PC-3 (cell line): ENCODE data around the gene PPP1R15A. TPM values are rescaled to one million over a fixed set of nuclear protein-coding genes. Genes with fewer than 3 reads are reported as not detected.
"Not testable (repeated sequence)": the region's sequence is repeated elsewhere in the genome, so short reads cannot be mapped to it uniquely, and the experiment has no call there.

Experiments used
- ATAC-seq: fragments of 200-7000 bp; cut with Tn5 transposase; 2 replicates; pipeline ENCODE4 v1.9.1; 2020; ENCODE audit warnings: mild to moderate bottlenecking, moderate library complexity
- BruUV-seq: library from RNA; stranded (reverse); fragments of 400-500 nt; replicated peaks from 2 replicates; lab custom pipeline; 2021; lab: Mats Ljungman, UMichigan
- CTCF ChIA-PET: fragments of 300-600 bp; sonication (Branson Sonifier 250); formaldehyde crosslinking; loops from one replicate; lab custom pipeline; 2022; ENCODE audit warnings: antibody characterized with exemption; lab: Charles Lee
- POLR2A ChIA-PET: fragments of 300-600 bp; sonication (Branson Sonifier 250); formaldehyde crosslinking; loops from one replicate; lab custom pipeline; 2022; ENCODE audit warnings: antibody characterized with exemption; ENCODE audit not compliant: unreplicated experiment; lab: Charles Lee
- DNase-seq: peaks from one replicate; pipeline ENCODE4 v3.0.0-alpha.2; 2015
- H2AFZ ChIP-seq: fragments of 300-600 bp; sonication (generic); 2 replicates; pipeline ENCODE4 v1.6.0; 2016; ENCODE audit warnings: antibody characterized with exemption, low read length
- H3F3A ChIP-seq: fragments of 300-600 bp; sonication (generic); one replicate; pipeline ENCODE4 v1.6.0; 2017; ENCODE audit warnings: antibody characterized with exemption, low read length, control low read depth, mild to moderate bottlenecking; ENCODE audit not compliant: unreplicated experiment
- H3K27ac ChIP-seq: fragments of 300-600 bp; sonication (generic); 2 replicates; pipeline ENCODE4 v1.5.1; 2016; ENCODE audit warnings: mild to moderate bottlenecking, low read length
- H3K27me3 ChIP-seq: fragments of 300-600 bp; sonication (generic); 2 replicates; pipeline ENCODE4 v1.6.1; 2016; ENCODE audit warnings: low read length, mixed read lengths
- H3K36me3 ChIP-seq: fragments of 300-600 bp; sonication (generic); 2 replicates; pipeline ENCODE4 v1.6.1; 2016; ENCODE audit warnings: low read depth, mixed run types, low read length, mixed read lengths
- H3K4me1 ChIP-seq: fragments of 300-600 bp; sonication (generic); 2 replicates; pipeline ENCODE4 v1.5.1; 2016; ENCODE audit warnings: low read length; ENCODE audit not compliant: insufficient read depth
- H3K4me2 ChIP-seq: fragments of 300-600 bp; sonication (generic); 2 replicates; pipeline ENCODE4 v1.6.0; 2016; ENCODE audit warnings: low read length
- H3K4me3 ChIP-seq: fragments of 300-600 bp; sonication (generic); 2 replicates; pipeline ENCODE4 v1.5.1; 2016; ENCODE audit warnings: mild to moderate bottlenecking, low read length, mixed read lengths
- H3K79me2 ChIP-seq: fragments of 300-600 bp; sonication (generic); 2 replicates; pipeline ENCODE4 v1.6.1; 2017; ENCODE audit warnings: low read length, mixed read lengths
- H3K9ac ChIP-seq: fragments of 300-600 bp; sonication (generic); 2 replicates; pipeline ENCODE4 v1.6.0; 2016; ENCODE audit warnings: mild to moderate bottlenecking, low read length
- H3K9me2 ChIP-seq: fragments of 300-600 bp; sonication (generic); replicated peaks from 2 replicates; pipeline ENCODE4 v1.6.1; 2016; ENCODE audit warnings: mixed run types, low read length, mixed read lengths
- H3K9me3 ChIP-seq: fragments of 300-600 bp; sonication (generic); 2 replicates; pipeline ENCODE4 v1.6.1; 2016; ENCODE audit warnings: low read length, mixed read lengths
- H4K20me1 ChIP-seq: fragments of 300-600 bp; sonication (generic); 2 replicates; pipeline ENCODE4 v1.6.1; 2016; ENCODE audit warnings: low read length, mixed read lengths
- EZH2 ChIP-seq: fragments of 300-600 bp; sonication (generic); IDR thresholded peaks from one replicate; pipeline ENCODE4 v1.6.1; 2017; ENCODE audit warnings: antibody characterized with exemption, mild to moderate bottlenecking, low read length; ENCODE audit not compliant: unreplicated experiment
- EZH2phosphoT487 ChIP-seq: fragments of 300-600 bp; sonication (generic); IDR thresholded peaks from 2 replicates; pipeline ENCODE4 v1.6.1; 2018; ENCODE audit warnings: mild to moderate bottlenecking, antibody characterized with exemption, low read length, borderline replicate concordance
- intact Hi-C: fragments of 100-400 bp; cut with micrococcal nuclease; formaldehyde crosslinking; loops from 2 replicates; pipeline ENCODE4 v1.9.0; 2023
- total RNA-seq: library from RNA; depleted of rRNA; stranded (reverse); fragments of >200 nt; gene quantifications from 2 replicates; pipeline ENCODE4 v1.2.3, GENCODE V29; 2014
- TF ChIP-seq, protein P1 (sequence below): fragments of 300-600 bp; sonication (generic); conservative IDR thresholded peaks from 2 replicates; pipeline ENCODE4 v1.5.1; 2017; ENCODE audit warnings: antibody characterized with exemption, low read depth, mild to moderate bottlenecking, low read length

PPP1R15A gene
- total RNA-seq, 1 experiment from 2014 or later, result 78.0 TPM

DNA sequence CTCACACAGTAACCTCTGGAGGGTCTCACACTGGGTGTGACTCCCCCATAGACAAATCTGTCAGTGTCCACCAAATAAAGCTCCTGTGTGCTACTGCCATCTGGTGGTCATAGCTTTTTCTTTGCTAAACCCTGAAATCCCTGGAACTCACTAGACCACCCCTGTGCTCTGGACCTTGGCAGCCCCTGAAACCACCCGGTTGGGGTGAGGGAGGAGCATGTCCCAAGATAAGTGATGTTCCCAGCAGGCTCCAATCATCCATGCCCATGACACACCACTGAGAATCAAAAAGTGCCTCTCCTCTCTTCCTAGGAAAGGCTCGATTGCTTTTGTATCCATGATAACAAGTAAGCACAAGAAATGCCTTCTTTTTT lies 29.4 kb upstream of the PPP1R15A start:
- POLR2A ChIA-PET, result no interaction called here
- Histone ChIP-seq H3K9me2 (no peaks in the 10 kb centered on the region), H3K79me2 (no peaks in the 10 kb centered on the region), H3F3A (no peaks in the 10 kb centered on the region), H3K27me3 (no peaks in the 10 kb centered on the region), H4K20me1 (no peaks in the 10 kb centered on the region), H3K4me1 (no peaks in the 10 kb centered on the region), H3K4me2 (no peak overlapping the region), H2AFZ (no peak overlapping the region), H3K9me3 (no peaks in the 10 kb centered on the region), H3K27ac (no peak overlapping the region), H3K36me3 (no peaks in the 10 kb centered on the region), H3K9ac (no peak overlapping the region), H3K4me3 (no peak overlapping the region)
- intact Hi-C loops, result loop anchor here (1.0 to 2.0 kb wide), 2 partner anchors 54 to 196 kb away; partner anchors contain the start of gene CA11
- BruUV-seq, result no TSS peak
- CTCF ChIA-PET, result interaction anchor here (0.6 to 1.4 kb wide), 5 partner anchors 47 to 176 kb away, joined by 3 to 8 read pairs (median 7); no protein-coding TSS in a partner anchor
- ATAC-seq, result peak; percentile 31; the same call in 1 of the 2 replicates
- DNase-seq, result peak; percentile 64
- no peak for TF ChIP-seq EZH2phosphoT487
- TF ChIP-seq, protein P1, sequence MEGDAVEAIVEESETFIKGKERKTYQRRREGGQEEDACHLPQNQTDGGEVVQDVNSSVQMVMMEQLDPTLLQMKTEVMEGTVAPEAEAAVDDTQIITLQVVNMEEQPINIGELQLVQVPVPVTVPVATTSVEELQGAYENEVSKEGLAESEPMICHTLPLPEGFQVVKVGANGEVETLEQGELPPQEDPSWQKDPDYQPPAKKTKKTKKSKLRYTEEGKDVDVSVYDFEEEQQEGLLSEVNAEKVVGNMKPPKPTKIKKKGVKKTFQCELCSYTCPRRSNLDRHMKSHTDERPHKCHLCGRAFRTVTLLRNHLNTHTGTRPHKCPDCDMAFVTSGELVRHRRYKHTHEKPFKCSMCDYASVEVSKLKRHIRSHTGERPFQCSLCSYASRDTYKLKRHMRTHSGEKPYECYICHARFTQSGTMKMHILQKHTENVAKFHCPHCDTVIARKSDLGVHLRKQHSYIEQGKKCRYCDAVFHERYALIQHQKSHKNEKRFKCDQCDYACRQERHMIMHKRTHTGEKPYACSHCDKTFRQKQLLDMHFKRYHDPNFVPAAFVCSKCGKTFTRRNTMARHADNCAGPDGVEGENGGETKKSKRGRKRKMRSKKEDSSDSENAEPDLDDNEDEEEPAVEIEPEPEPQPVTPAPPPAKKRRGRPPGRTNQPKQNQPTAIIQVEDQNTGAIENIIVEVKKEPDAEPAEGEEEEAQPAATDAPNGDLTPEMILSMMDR, result peak; percentile 80
- no peak for TF ChIP-seq EZH2

DNA sequence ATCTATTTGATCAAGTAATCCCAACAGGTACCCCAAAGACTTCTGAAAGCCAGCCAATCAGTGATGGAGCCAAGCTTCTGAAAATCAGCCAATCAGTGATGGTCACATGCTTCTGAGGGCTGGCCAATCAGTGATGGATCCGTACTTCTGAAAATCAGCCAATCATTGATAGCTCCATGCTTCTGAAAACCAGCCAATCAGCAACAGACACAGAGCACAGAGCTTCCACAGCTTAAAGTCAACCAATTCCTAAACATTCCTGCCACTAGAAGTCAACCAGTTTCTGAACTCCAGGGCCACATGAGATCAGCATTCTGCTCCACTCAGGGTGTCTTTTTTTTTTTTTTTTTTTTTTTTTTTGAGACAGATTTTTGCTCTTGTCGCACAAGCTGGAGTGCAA lies 27.7 kb upstream of the PPP1R15A start:
- intact Hi-C loops, result no loop called here
- Histone ChIP-seq H2AFZ (no peak overlapping the region), H3K4me2 (no peak overlapping the region), H3K4me1 (no peaks in the 10 kb centered on the region), H3K9me3 (no peaks in the 10 kb centered on the region), H3F3A (no peaks in the 10 kb centered on the region), H3K36me3 (no peaks in the 10 kb centered on the region), H3K79me2 (no peaks in the 10 kb centered on the region), H3K27me3 (no peaks in the 10 kb centered on the region), H4K20me1 (no peaks in the 10 kb centered on the region), H3K4me3 (no peak overlapping the region), H3K9ac (no peak overlapping the region), H3K27ac (no peak overlapping the region), H3K9me2 (no peaks in the 10 kb centered on the region)
- TF ChIP-seq EZH2, result no peak
- TF ChIP-seq, protein P1, result no peak; the same call in 1 of the 2 replicates
- no peak for TF ChIP-seq EZH2phosphoT487
- BruUV-seq, result no TSS peak
- DNase-seq (peak; percentile 39), ATAC-seq (no peak)
- ChIA-PET CTCF (interaction anchor here (0.6 to 1.0 kb wide), 3 partner anchors 38 to 56 kb away, joined by 3 to 9 read pairs (median 5); no protein-coding TSS in a partner anchor), POLR2A (no interaction called here)

DNA sequence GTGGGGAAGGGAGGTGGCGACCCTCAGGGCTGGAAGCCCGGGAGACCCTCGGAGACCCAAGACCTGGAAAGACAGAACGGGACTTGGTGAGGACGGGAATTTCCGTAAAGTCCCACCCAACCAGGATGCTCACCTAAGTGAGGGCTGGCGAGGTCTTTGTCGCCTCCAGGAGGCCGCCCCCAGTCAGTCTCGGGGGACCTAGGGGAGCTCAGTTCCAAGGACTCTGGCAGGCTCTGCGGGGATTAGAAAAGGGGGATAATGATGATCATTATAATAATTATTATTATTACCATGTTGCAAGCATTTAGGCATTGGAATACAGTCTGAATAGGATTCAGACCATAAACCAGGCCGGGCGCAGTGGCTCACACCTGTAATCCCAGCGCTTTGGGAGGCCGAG lies 26.8 kb upstream of the PPP1R15A start:
- no peaks in the 10 kb centered on the region for H3K27me3 ChIP-seq

DNA sequence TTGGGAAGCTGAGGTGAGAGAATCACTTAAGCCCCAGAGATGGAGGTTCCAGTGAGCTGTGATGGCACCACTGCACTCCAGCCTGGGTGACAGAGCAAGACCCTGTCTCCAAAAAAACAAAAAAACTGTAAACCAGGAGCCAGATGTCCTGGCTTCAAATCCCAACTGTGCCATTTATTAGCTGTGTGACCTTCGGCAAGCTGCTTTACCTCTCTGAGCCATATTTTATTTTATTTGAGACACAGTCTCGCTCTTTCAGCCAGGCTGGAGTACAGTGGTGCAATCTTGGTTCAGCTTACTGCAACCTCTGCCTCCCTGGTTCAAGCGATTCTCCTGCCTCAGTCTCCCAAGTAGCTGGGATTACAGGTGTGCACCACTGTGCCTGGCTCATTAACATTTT lies 25.6 kb upstream of the PPP1R15A start:
- H3K4me3 ChIP-seq, H3K9me3 ChIP-seq, H4K20me1 ChIP-seq, H3K27me3 ChIP-seq, H3F3A ChIP-seq, H3K9me2 ChIP-seq, ATAC-seq, POLR2A ChIA-PET, DNase-seq, H3K4me2 ChIP-seq, H3K27ac ChIP-seq, H2AFZ ChIP-seq, H3K36me3 ChIP-seq, H3K9ac ChIP-seq, H3K4me1 ChIP-seq, BruUV-seq, H3K79me2 ChIP-seq, intact Hi-C loops: not testable (repeated sequence)
- CTCF ChIA-PET, result interaction anchor here (1.2 kb wide), 1 partner anchor 62 kb away, joined by 3 read pairs; no protein-coding TSS in a partner anchor

More for the DNA sequence above, 26.8 kb upstream of the PPP1R15A start:
- Histone ChIP-seq H3K4me3 (no peak overlapping the region), H3K27ac (no peak overlapping the region), H2AFZ (no peak overlapping the region), H3K4me1 (no peaks in the 10 kb centered on the region), H3K36me3 (no peaks in the 10 kb centered on the region), H4K20me1 (no peaks in the 10 kb centered on the region), H3K79me2 (no peaks in the 10 kb centered on the region), H3K9ac (no peak overlapping the region), H3K4me2 (no peak overlapping the region), H3K9me2 (no peaks in the 10 kb centered on the region), H3K9me3 (no peaks in the 10 kb centered on the region), H3F3A (no peaks in the 10 kb centered on the region)
- no TSS peak for BruUV-seq
- POLR2A ChIA-PET, result interaction anchor here (0.6 kb wide), 1 partner anchor 17 kb away, joined by 3 read pairs; no protein-coding TSS in a partner anchor
- CTCF ChIA-PET, result interaction anchor here (1.0 kb wide), 1 partner anchor 57 kb away, joined by 5 read pairs; no protein-coding TSS in a partner anchor
- no peak for ATAC-seq
- DNase-seq, result no peak
- intact Hi-C loops, result no loop called here
- no peak for TF ChIP-seq EZH2phosphoT487
- TF ChIP-seq, protein P1, result no peak
- TF ChIP-seq EZH2, result no peak
